A549 (cell line): Measurements from ENCODE around the gene HIVEP3. TPM values are rescaled to one million over a fixed set of nuclear protein-coding genes. Genes with fewer than 3 reads are reported as not detected.

ENCODE experiments used
- ATAC-seq, 2 experiments: fragments of 200-7000 bp in 1 of 2; fragments of >200 bp in 1 of 2; cut with Nextera tagmentation in 1 of 2; cut with Tn5 transposase in 1 of 2; 3 replicates each; pipeline versions ENCODE4 v1.8.0 to v1.9.1; 2018 to 2020; ENCODE audit warnings: mild to moderate bottlenecking in 1 of 2, moderate library complexity in 1 of 2
- CTCF ChIA-PET: fragments of 300-600 bp; sonication (Branson Sonifier 250); formaldehyde crosslinking; extraction: SDS; loops from one replicate; lab custom pipeline; 2021; ENCODE audit warnings: antibody characterized with exemption, inconsistent platforms; lab: Yijun Ruan, JAX
- POLR2A ChIA-PET: fragments of 350-600 bp; formaldehyde crosslinking; extraction: SDS; loops from one replicate; lab custom pipeline; 2021; ENCODE audit warnings: antibody characterized with exemption, inconsistent platforms; lab: Yijun Ruan, JAX
- DNase-seq, 2 experiments: peaks; one replicate each; pipeline versions ENCODE4 v3.0.0 to v3.0.0-alpha.2; 2011 to 2016; ENCODE audit warnings: low read depth in 1 of 2, low spot score in 1 of 2
- FAIRE-seq: peaks from 2 replicates; lab custom pipeline; 2011; peaks lifted over from hg19 to GRCh38; lab: Jason Lieb, UNC
- H3K27ac ChIP-seq, 2 experiments: fragments of >200 bp; sonication (Bioruptor Twin); formaldehyde crosslinking; 3 replicates each; pipeline ENCODE4 v1.5.1; 2016 to 2017
- H3K4me1 ChIP-seq: fragments of >200 bp; sonication (Bioruptor Twin); formaldehyde crosslinking; 3 replicates; pipeline ENCODE4 v1.6.1; 2016
- H3K4me2 ChIP-seq: fragments of >200 bp; sonication (Bioruptor Twin); formaldehyde crosslinking; 3 replicates; pipeline ENCODE4 v1.6.1; 2016
- H3K4me3 ChIP-seq: fragments of >200 bp; sonication (Bioruptor Twin); formaldehyde crosslinking; 3 replicates; pipeline ENCODE4 v1.5.1; 2016
- H3K9me3 ChIP-seq: fragments of >200 bp; sonication (Bioruptor Twin); formaldehyde crosslinking; 3 replicates; pipeline ENCODE4 v1.6.1; 2016
- CBX8 ChIP-seq: fragments of 200-600 bp; sonication (generic); IDR thresholded peaks from 2 replicates; pipeline ENCODE4 v1.6.1; 2016
- CEBPB ChIP-seq, 2 experiments: fragments of >200 bp in 1 of 2; sonication (Bioruptor Twin) in 1 of 2; formaldehyde crosslinking in 1 of 2; IDR thresholded peaks; 2 replicates each; pipeline ENCODE4 v1.6.1; 2012 to 2016
- E2F6 ChIP-seq: IDR thresholded peaks from 2 replicates; pipeline ENCODE4 v1.6.1; 2012; ENCODE audit warnings: low read depth, borderline replicate concordance
- EP300 ChIP-seq, 2 experiments: fragments of >200 bp; sonication (Bioruptor Twin); formaldehyde crosslinking; IDR thresholded peaks; 2 replicates in 1 of 2; 3 replicates in 1 of 2; pipeline ENCODE4 v1.6.1; 2016 to 2017
- ESRRA ChIP-seq: fragments of 150-350 bp; IDR thresholded peaks from 2 replicates; pipeline ENCODE4 v1.6.1; 2014; ENCODE audit warnings: mild to moderate bottlenecking, low read length, borderline replicate concordance
- FOSB ChIP-seq: fragments of 250-450 bp; sonication (Bioruptor Pico); IDR thresholded peaks from 2 replicates; pipeline ENCODE4 v1.5.0; 2020; ENCODE audit warnings: mild to moderate bottlenecking, moderate library complexity
- GATA3 ChIP-seq: IDR thresholded peaks from 2 replicates; pipeline ENCODE4 v1.6.1; 2012; ENCODE audit warnings: borderline replicate concordance
- HDAC2 ChIP-seq: fragments of 200-600 bp; sonication (generic); IDR thresholded peaks from 2 replicates; pipeline ENCODE4 v1.6.1; 2016
- HES2 ChIP-seq: fragments of >200 bp; sonication (Bioruptor Twin); formaldehyde crosslinking; IDR thresholded peaks from 2 replicates; pipeline ENCODE4 v1.6.1; 2016
- HEYL ChIP-seq: fragments of 250-450 bp; sonication (Bioruptor Pico); IDR thresholded peaks from 2 replicates; pipeline ENCODE4 v1.8.0; 2021; ENCODE audit warnings: mild to moderate bottlenecking, moderate library complexity
- JUN ChIP-seq, 2 experiments: fragments of >200 bp; sonication (Bioruptor Twin); formaldehyde crosslinking; IDR thresholded peaks; 2 replicates in 1 of 2; 3 replicates in 1 of 2; pipeline ENCODE4 v1.6.1; 2016 to 2017
- JUNB ChIP-seq: fragments of >200 bp; sonication (Bioruptor Twin); formaldehyde crosslinking; IDR thresholded peaks from 2 replicates; pipeline ENCODE4 v1.6.1; 2016
- MYC ChIP-seq: IDR thresholded peaks from 2 replicates; pipeline ENCODE4 v1.6.1; 2012; ENCODE audit warnings: mild to moderate bottlenecking, inconsistent platforms, low read length, improper control_type of control experiment, borderline replicate concordance
- NFE2L2 ChIP-seq: fragments of 150-350 bp; conservative IDR thresholded peaks from 2 replicates; pipeline ENCODE4 v1.6.1; 2014; ENCODE audit warnings: low read length
- NR3C1 ChIP-seq: fragments of >200 bp; sonication (Bioruptor Twin); formaldehyde crosslinking; IDR thresholded peaks from 3 replicates; pipeline ENCODE4 v1.6.1; 2017
- PHF8 ChIP-seq: fragments of 200-600 bp; sonication (generic); IDR thresholded peaks from 2 replicates; pipeline ENCODE4 v1.6.1; 2016; ENCODE audit warnings: low read depth, mild to moderate bottlenecking, antibody characterized with exemption, moderate library complexity, borderline replicate concordance
- POLR2A ChIP-seq: IDR thresholded peaks from 2 replicates; pipeline ENCODE4 v1.6.1; 2012; ENCODE audit warnings: mild to moderate bottlenecking, low read length
- RAD21 ChIP-seq, 2 experiments: fragments of >200 bp in 1 of 2; sonication (Bioruptor Twin) in 1 of 2; formaldehyde crosslinking in 1 of 2; IDR thresholded peaks in 1 of 2; conservative IDR thresholded peaks in 1 of 2; 2 replicates in 1 of 2; 3 replicates in 1 of 2; pipeline ENCODE4 v1.6.1; 2012 to 2018; ENCODE audit warnings: inconsistent platforms in 1 of 2
- RARB ChIP-seq: fragments of 250-450 bp; sonication (Bioruptor Pico); IDR thresholded peaks from 2 replicates; pipeline ENCODE4 v1.8.0; 2021; ENCODE audit warnings: mild to moderate bottlenecking, moderate library complexity
- RFX5 ChIP-seq: fragments of 450-650 bp; IDR thresholded peaks from 2 replicates; pipeline ENCODE4 v1.7.1; 2014; ENCODE audit warnings: antibody characterized with exemption, mild to moderate bottlenecking, moderate library complexity
- RNF2 ChIP-seq: fragments of 200-600 bp; sonication (generic); IDR thresholded peaks from 2 replicates; pipeline ENCODE4 v1.6.1; 2016; ENCODE audit warnings: low read depth, mild to moderate bottlenecking, antibody characterized with exemption, moderate library complexity, borderline replicate concordance
- USF2 ChIP-seq: fragments of 450-650 bp; IDR thresholded peaks from 2 replicates; pipeline ENCODE4 v1.6.1; 2014; ENCODE audit warnings: antibody characterized with exemption
- ZC3H11A ChIP-seq: fragments of 450-650 bp; IDR thresholded peaks from 2 replicates; pipeline ENCODE4 v1.6.1; 2014; ENCODE audit warnings: antibody characterized with exemption, mild to moderate bottlenecking
- WGBS: methylation state at CpG from one replicate; pipeline ENCODE4 v1.1.6; 2017; ENCODE audit errors: missing lambda C conversion rate; 5-methylcytosine and 5-hydroxymethylcytosine counted together
- polyA plus RNA-seq, 4 experiments: library from polyadenylated mRNA; depleted of rRNA in 3 of 4; stranded (reverse); fragments of >200 nt; fragmentation: RNase III in 1 of 4; extraction: RNeasy Plus Mini Kit Qiagen cat#74134 plus additional on column Dnase treatment in 1 of 4; gene quantifications; 2 replicates in 3 of 4; 3 replicates in 1 of 4; pipeline ENCODE4 v1.2.3, GENCODE V29; 2011 to 2017

The HIVEP3 gene
- polyA plus RNA-seq, 2 of the 4 experiments (the other 2 are of a cell fraction): 1.5 to 2.0 TPM

- Histone ChIP-seq H3K4me2 (no peak overlapping the region), H3K4me3 (no peak overlapping the region), H3K9me3 (no peaks in the 10 kb centered on the region), H3K27ac (no peak overlapping the region), H3K4me1 (no peaks in the 10 kb centered on the region)
- ChIA-PET CTCF (interaction anchor here (0.7 to 0.8 kb wide), 2 partner anchors 32 to 109 kb away, joined by 3 read pairs; no protein-coding TSS in a partner anchor), POLR2A (no interaction called here)
- DNase-seq (no peak), FAIRE-seq (no peak), ATAC-seq (no peak)
- no peak for TF ChIP-seq ESRRA
- no peak for TF ChIP-seq PHF8
- TF ChIP-seq CEBPB (IDR thresholded peaks at IDR 0.05): no peak
- WGBS: 39% methylated on average over 7 of the region's 7 CpGs
Measured at GRCh38 chr1:41547781-41548560, 370.8 kb downstream of the HIVEP3 start.

GRCh38 chr1:41547336-41547735, 371.4 kb downstream of the HIVEP3 start:
- TF ChIP-seq RNF2 (no peak), USF2 (no peak), EP300 (IDR thresholded peaks at IDR 0.05) (no peak), RARB (CRISPR knock-in tag) (no peak), HDAC2 (no peak), FOSB (CRISPR knock-in tag) (no peak), RAD21 (conservative IDR thresholded peaks at IDR 0.05 in 1 of 2, IDR thresholded peaks at IDR 0.05 in 1 of 2) (no peak), POLR2A (no peak), E2F6 (no peak), HEYL (CRISPR knock-in tag) (no peak), MYC (no peak), GATA3 (no peak), JUN (IDR thresholded peaks at IDR 0.05) (no peak), JUNB (no peak)
- no peak for ATAC-seq
- Histone ChIP-seq H3K4me2 (no peak overlapping the region), H3K4me3 (no peak overlapping the region), H3K27ac (no peak overlapping the region), H3K9me3 (no peaks in the 10 kb centered on the region), H3K4me1 (no peaks in the 10 kb centered on the region)
- no peak for DNase-seq
- ChIA-PET POLR2A (no interaction called here), CTCF (no interaction called here)
- 63% methylated on average over 6 of the region's 6 CpGs for WGBS
- no peak for FAIRE-seq

GRCh38 chr1:41546833-41547135, 371.9 kb downstream of the HIVEP3 start:
- Histone ChIP-seq H3K4me3 (no peak overlapping the region), H3K4me2 (no peak overlapping the region), H3K9me3 (no peaks in the 10 kb centered on the region), H3K27ac (no peak overlapping the region), H3K4me1 (no peaks in the 10 kb centered on the region)
- WGBS: 50% methylated on average over 3 of the region's 3 CpGs
- FAIRE-seq: no peak
- TF ChIP-seq NFE2L2: no peak
- no peak for TF ChIP-seq JUN (IDR thresholded peaks at IDR 0.05)
- TF ChIP-seq NR3C1: no peak
- POLR2A ChIA-PET: no interaction called here
- CTCF ChIA-PET: interaction anchor here (1.2 kb wide), 1 partner anchor 27 kb away, joined by 3 read pairs; no protein-coding TSS in a partner anchor
- no peak for ATAC-seq
- DNase-seq: no peak

- CTCF ChIA-PET: interaction anchor here (1.0 to 1.2 kb wide), 2 partner anchors 15 to 28 kb away, joined by 3 read pairs; no protein-coding TSS in a partner anchor
- 39% methylated on average over 2 of the region's 8 CpGs for WGBS
- POLR2A ChIA-PET: no interaction called here
Measured at GRCh38 chr1:41545996-41546832, 372.5 kb downstream of the HIVEP3 start.

More at GRCh38 chr1:41545996-41546832, 372.5 kb downstream of the HIVEP3 start:
- no peaks in the 10 kb centered on the region for H3K4me1 ChIP-seq
- no peak overlapping the region for H3K27ac ChIP-seq
- H3K9me3 ChIP-seq: no peaks in the 10 kb centered on the region
- ATAC-seq: no peak
- H3K4me2 ChIP-seq: no peak overlapping the region
- no peak for FAIRE-seq
- TF ChIP-seq ZC3H11A: no peak
- no peak for TF ChIP-seq RFX5
- TF ChIP-seq RNF2: no peak
- TF ChIP-seq JUNB: no peak
- TF ChIP-seq CBX8: no peak
- no peak for TF ChIP-seq PHF8
- TF ChIP-seq HDAC2: no peak
- no peak for TF ChIP-seq HES2
- TF ChIP-seq, all 56 proteins: peak for 0
- no peak for DNase-seq
- H3K4me3 ChIP-seq: no peak overlapping the region
